ENCODE measurements around the gene PADI2. TPM values are rescaled to one million over a fixed set of nuclear protein-coding genes. Genes with fewer than 3 reads are reported as not detected.

Gene PADI2
- total RNA-seq, 2 donors from 2014 or later, result 0.52 to 0.63 TPM

- H3K36me3 ChIP-seq, result no peaks in the 10 kb centered on the region
- TF ChIP-seq CTCF (IDR thresholded peaks at IDR 0.05), result no peak
- no peak overlapping the region for H3K27ac ChIP-seq
- no peaks in the 10 kb centered on the region for H3K4me1 ChIP-seq
- DNase-seq (ENCODE audit: low spot score), result no peak
- H3K4me3 ChIP-seq, result no peak overlapping the region
- no peaks in the 10 kb centered on the region for H3K9me3 ChIP-seq
- no peaks in the 10 kb centered on the region for H3K27me3 ChIP-seq
Observed at GRCh38 chr1:17110555-17110926, 8.7 kb downstream of the PADI2 start.

- no peak for DNase-seq (ENCODE audit: low spot score)
- H3K9me3 ChIP-seq, result no peaks in the 10 kb centered on the region
- H3K4me1 ChIP-seq, result no peaks in the 10 kb centered on the region
- H3K4me3 ChIP-seq, result no peak overlapping the region
- H3K36me3 ChIP-seq, result no peaks in the 10 kb centered on the region
- no peak for TF ChIP-seq CTCF (IDR thresholded peaks at IDR 0.05)
- no peaks in the 10 kb centered on the region for H3K27me3 ChIP-seq
- no peak overlapping the region for H3K27ac ChIP-seq
Observed at GRCh38 chr1:17109892-17110554, 9.2 kb downstream of the PADI2 start.

GRCh38 chr1:17108786-17109185 is 10.5 kb downstream of the PADI2 start:
- H3K4me1 ChIP-seq, result no peaks in the 10 kb centered on the region

GRCh38 chr1:17108360-17108759 is 10.9 kb downstream of the PADI2 start:
- Histone ChIP-seq H3K4me1 (no peaks in the 10 kb centered on the region), H3K27me3 (no peaks in the 10 kb centered on the region), H3K27ac (no peak overlapping the region), H3K9me3 (no peaks in the 10 kb centered on the region), H3K36me3 (no peaks in the 10 kb centered on the region), H3K4me3 (no peak overlapping the region)
- no peak for DNase-seq (ENCODE audit: low spot score)
- TF ChIP-seq CTCF (IDR thresholded peaks at IDR 0.05), result no peak

More at GRCh38 chr1:17108786-17109185, 10.5 kb downstream of the PADI2 start:
- Histone ChIP-seq H3K4me3 (no peak overlapping the region), H3K27ac (no peak overlapping the region), H3K27me3 (no peaks in the 10 kb centered on the region), H3K36me3 (no peaks in the 10 kb centered on the region), H3K9me3 (no peaks in the 10 kb centered on the region)
- no peak for TF ChIP-seq CTCF (IDR thresholded peaks at IDR 0.05)
- DNase-seq (ENCODE audit: low spot score), result no peak

DNA sequence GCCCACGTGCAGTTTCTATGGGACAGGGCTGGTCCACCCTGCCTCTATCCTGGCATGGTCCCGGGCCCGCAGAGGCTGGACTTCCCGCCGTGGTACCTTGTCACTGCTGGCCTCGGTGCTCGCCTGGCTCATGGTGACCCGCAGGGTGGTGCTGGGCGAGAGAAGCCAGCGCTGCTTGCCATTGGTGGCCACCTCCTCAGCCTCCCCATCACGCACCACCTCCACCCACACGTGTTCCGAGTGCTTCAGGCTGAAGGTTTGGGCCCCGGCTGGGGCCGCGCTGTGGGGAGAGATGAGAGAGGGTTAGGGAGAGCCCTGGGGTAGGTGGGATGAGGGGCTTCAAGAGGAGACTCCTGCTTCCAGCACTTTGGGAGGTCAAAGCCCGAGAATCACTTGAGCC is 14.5 kb downstream of the PADI2 start:
- no peak for TF ChIP-seq CTCF (IDR thresholded peaks at IDR 0.05)
- Histone ChIP-seq H3K36me3 (no peaks in the 10 kb centered on the region), H3K27ac (no peak overlapping the region), H3K4me1 (no peaks in the 10 kb centered on the region), H3K27me3 (no peaks in the 10 kb centered on the region), H3K9me3 (no peaks in the 10 kb centered on the region), H3K4me3 (no peak overlapping the region)
- DNase-seq (ENCODE audit: low spot score), result no peak

- no peak for DNase-seq (ENCODE audit: low spot score)
- no peaks in the 10 kb centered on the region for H3K4me1 ChIP-seq
- no peaks in the 10 kb centered on the region for H3K36me3 ChIP-seq
- H3K27ac ChIP-seq, result no peak overlapping the region
- no peaks in the 10 kb centered on the region for H3K27me3 ChIP-seq
- TF ChIP-seq CTCF (IDR thresholded peaks at IDR 0.05), result no peak
- H3K4me3 ChIP-seq, result no peak overlapping the region
- no peaks in the 10 kb centered on the region for H3K9me3 ChIP-seq
Observed at GRCh38 chr1:17102232-17102631, 17.0 kb downstream of the PADI2 start.
